WTC11 (cell line): ENCODE data around the gene TOM1.

Experiments
- FOXJ3 ChIP-seq: sonication (generic); formaldehyde crosslinking; IDR thresholded peaks from 2 replicates; pipeline ENCODE4 v1.9.0; 2021; ENCODE audit warnings: missing genetic modification reagents, mild to moderate bottlenecking, borderline replicate concordance
- FOXP1 ChIP-seq: sonication (generic); formaldehyde crosslinking; IDR thresholded peaks from 2 replicates; pipeline ENCODE4 v1.8.0; 2022; ENCODE audit warnings: missing genetic modification reagents, mild to moderate bottlenecking, moderate library complexity, borderline replicate concordance
- IRF2 ChIP-seq: sonication (generic); formaldehyde crosslinking; IDR thresholded peaks from 2 replicates; pipeline ENCODE4 v1.8.0; 2022; ENCODE audit warnings: low read depth, missing genetic modification reagents, borderline replicate concordance
- KAT7 ChIP-seq: sonication (generic); formaldehyde crosslinking; IDR thresholded peaks from 2 replicates; pipeline ENCODE4 v1.8.1; 2023; ENCODE audit warnings: missing genetic modification reagents, mild to moderate bottlenecking, borderline replicate concordance
- NFE2L1 ChIP-seq: sonication (generic); formaldehyde crosslinking; IDR thresholded peaks from 2 replicates; pipeline ENCODE4 v1.8.1; 2023; ENCODE audit warnings: missing genetic modification reagents
- NR1H2 ChIP-seq: sonication (generic); formaldehyde crosslinking; IDR thresholded peaks from 2 replicates; pipeline ENCODE4 v1.9.0; 2021; ENCODE audit warnings: mild to moderate bottlenecking, moderate library complexity, missing genetic modification reagents
- TEAD4 ChIP-seq: sonication (generic); formaldehyde crosslinking; IDR thresholded peaks from 2 replicates; pipeline ENCODE4 v1.8.0; 2022; ENCODE audit warnings: mild to moderate bottlenecking, missing genetic modification reagents
- TF ChIP-seq, protein P1 (sequence below): sonication (generic); formaldehyde crosslinking; IDR thresholded peaks from 2 replicates; pipeline ENCODE4 v1.8.0; 2022; ENCODE audit warnings: mild to moderate bottlenecking, missing genetic modification reagents
- TF ChIP-seq, protein P2 (sequence below): fragments of 250-450 bp; sonication (Bioruptor Pico); IDR thresholded peaks from 2 replicates; pipeline ENCODE4 v1.9.0; 2021; ENCODE audit warnings: mild to moderate bottlenecking
- TF ChIP-seq, protein P3 (sequence below): fragments of 200-600 bp; IDR thresholded peaks from 2 replicates; pipeline ENCODE4 v1.8.0; 2022; ENCODE audit warnings: antibody characterized with exemption
- TF ChIP-seq, protein P4 (sequence below): sonication (generic); formaldehyde crosslinking; IDR thresholded peaks from 2 replicates; pipeline ENCODE4 v1.8.1; 2022; ENCODE audit warnings: low read depth, missing genetic modification reagents, borderline replicate concordance
- TF ChIP-seq, protein P5 (sequence below): sonication (generic); formaldehyde crosslinking; IDR thresholded peaks from 2 replicates; pipeline ENCODE4 v1.8.1; 2022; ENCODE audit warnings: missing genetic modification reagents, borderline replicate concordance
- TF ChIP-seq, protein P6 (sequence below): sonication (generic); formaldehyde crosslinking; IDR thresholded peaks from 2 replicates; pipeline ENCODE4 v1.8.1; 2023; ENCODE audit warnings: mild to moderate bottlenecking, missing genetic modification reagents
- TF ChIP-seq, protein P7 (sequence below): sonication (generic); formaldehyde crosslinking; IDR thresholded peaks from 2 replicates; pipeline ENCODE4 v1.8.1; 2023; ENCODE audit warnings: mild to moderate bottlenecking, missing genetic modification reagents, moderate library complexity

DNA sequence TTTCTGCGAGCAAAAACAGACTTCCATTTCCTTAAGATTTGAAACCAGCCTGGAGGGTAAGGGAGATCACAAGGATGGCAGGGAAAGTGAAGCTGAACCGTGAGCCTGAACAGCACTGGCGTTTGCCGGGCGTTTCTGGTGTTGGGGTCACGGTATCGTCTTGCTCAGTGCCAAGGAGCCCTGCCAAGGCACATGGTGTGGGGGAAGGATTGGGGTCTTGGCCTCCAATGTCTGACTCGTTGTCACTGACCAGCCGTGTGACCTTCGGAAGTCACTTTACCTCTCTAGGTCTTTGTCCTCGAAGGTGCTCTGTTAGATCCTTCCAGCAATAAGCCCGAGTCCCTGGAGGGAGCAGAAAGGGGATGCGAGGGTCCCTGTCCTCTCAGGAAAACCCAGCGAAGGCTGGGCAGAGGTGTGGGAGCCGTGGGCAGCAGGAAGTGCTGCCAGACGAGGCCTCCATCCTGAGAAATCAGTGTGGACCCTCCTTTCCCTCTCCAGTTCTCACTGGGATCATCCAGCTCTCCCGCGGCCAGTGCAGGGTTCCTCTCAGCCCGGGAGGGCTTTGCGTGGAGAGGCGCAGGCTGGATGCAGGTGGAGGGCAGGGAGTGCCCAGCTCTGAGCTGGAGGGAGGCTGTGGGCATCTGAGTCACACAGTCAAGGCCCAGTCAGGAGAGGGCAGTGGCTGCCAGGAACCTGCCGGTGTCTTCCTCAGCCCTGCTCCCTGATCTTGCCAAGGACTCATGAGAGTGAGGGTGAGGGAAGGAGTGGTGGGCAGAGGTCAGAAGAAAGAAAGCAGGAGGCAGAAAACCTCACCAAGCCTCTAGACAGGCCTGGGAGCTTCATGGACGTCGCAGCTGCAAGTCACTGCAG is 18.9 kb downstream of the TOM1 start:
- TF ChIP-seq, protein P1, sequence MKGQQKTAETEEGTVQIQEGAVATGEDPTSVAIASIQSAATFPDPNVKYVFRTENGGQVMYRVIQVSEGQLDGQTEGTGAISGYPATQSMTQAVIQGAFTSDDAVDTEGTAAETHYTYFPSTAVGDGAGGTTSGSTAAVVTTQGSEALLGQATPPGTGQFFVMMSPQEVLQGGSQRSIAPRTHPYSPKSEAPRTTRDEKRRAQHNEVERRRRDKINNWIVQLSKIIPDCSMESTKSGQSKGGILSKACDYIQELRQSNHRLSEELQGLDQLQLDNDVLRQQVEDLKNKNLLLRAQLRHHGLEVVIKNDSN (CRISPR knock-in tag) = no peak
- TF ChIP-seq, protein P2, sequence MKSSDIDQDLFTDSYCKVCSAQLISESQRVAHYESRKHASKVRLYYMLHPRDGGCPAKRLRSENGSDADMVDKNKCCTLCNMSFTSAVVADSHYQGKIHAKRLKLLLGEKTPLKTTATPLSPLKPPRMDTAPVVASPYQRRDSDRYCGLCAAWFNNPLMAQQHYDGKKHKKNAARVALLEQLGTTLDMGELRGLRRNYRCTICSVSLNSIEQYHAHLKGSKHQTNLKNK (CRISPR knock-in tag) = no peak
- TF ChIP-seq, protein P3, sequence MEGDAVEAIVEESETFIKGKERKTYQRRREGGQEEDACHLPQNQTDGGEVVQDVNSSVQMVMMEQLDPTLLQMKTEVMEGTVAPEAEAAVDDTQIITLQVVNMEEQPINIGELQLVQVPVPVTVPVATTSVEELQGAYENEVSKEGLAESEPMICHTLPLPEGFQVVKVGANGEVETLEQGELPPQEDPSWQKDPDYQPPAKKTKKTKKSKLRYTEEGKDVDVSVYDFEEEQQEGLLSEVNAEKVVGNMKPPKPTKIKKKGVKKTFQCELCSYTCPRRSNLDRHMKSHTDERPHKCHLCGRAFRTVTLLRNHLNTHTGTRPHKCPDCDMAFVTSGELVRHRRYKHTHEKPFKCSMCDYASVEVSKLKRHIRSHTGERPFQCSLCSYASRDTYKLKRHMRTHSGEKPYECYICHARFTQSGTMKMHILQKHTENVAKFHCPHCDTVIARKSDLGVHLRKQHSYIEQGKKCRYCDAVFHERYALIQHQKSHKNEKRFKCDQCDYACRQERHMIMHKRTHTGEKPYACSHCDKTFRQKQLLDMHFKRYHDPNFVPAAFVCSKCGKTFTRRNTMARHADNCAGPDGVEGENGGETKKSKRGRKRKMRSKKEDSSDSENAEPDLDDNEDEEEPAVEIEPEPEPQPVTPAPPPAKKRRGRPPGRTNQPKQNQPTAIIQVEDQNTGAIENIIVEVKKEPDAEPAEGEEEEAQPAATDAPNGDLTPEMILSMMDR = no peak
- TF ChIP-seq, protein P4, sequence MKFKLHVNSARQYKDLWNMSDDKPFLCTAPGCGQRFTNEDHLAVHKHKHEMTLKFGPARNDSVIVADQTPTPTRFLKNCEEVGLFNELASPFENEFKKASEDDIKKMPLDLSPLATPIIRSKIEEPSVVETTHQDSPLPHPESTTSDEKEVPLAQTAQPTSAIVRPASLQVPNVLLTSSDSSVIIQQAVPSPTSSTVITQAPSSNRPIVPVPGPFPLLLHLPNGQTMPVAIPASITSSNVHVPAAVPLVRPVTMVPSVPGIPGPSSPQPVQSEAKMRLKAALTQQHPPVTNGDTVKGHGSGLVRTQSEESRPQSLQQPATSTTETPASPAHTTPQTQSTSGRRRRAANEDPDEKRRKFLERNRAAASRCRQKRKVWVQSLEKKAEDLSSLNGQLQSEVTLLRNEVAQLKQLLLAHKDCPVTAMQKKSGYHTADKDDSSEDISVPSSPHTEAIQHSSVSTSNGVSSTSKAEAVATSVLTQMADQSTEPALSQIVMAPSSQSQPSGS (CRISPR knock-in tag) = no peak
- TF ChIP-seq FOXJ3 (no peak), KAT7 (no peak), NFE2L1 (CRISPR knock-in tag) (no peak), TEAD4 (no peak), FOXP1 (CRISPR knock-in tag) (no peak), IRF2 (no peak), NR1H2 (no peak)
- TF ChIP-seq, protein P5, sequence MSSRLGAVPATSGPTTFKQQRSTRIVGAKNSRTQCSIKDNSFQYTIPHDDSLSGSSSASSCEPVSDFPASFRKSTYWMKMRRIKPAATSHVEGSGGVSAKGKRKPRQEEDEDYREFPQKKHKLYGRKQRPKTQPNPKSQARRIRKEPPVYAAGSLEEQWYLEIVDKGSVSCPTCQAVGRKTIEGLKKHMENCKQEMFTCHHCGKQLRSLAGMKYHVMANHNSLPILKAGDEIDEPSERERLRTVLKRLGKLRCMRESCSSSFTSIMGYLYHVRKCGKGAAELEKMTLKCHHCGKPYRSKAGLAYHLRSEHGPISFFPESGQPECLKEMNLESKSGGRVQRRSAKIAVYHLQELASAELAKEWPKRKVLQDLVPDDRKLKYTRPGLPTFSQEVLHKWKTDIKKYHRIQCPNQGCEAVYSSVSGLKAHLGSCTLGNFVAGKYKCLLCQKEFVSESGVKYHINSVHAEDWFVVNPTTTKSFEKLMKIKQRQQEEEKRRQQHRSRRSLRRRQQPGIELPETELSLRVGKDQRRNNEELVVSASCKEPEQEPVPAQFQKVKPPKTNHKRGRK (CRISPR knock-in tag) = no peak
- TF ChIP-seq, protein P6, sequence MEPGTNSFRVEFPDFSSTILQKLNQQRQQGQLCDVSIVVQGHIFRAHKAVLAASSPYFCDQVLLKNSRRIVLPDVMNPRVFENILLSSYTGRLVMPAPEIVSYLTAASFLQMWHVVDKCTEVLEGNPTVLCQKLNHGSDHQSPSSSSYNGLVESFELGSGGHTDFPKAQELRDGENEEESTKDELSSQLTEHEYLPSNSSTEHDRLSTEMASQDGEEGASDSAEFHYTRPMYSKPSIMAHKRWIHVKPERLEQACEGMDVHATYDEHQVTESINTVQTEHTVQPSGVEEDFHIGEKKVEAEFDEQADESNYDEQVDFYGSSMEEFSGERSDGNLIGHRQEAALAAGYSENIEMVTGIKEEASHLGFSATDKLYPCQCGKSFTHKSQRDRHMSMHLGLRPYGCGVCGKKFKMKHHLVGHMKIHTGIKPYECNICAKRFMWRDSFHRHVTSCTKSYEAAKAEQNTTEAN = no peak
- TF ChIP-seq, protein P7, sequence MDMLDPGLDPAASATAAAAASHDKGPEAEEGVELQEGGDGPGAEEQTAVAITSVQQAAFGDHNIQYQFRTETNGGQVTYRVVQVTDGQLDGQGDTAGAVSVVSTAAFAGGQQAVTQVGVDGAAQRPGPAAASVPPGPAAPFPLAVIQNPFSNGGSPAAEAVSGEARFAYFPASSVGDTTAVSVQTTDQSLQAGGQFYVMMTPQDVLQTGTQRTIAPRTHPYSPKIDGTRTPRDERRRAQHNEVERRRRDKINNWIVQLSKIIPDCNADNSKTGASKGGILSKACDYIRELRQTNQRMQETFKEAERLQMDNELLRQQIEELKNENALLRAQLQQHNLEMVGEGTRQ (CRISPR knock-in tag) = no peak
